Uterus (tissue), 2 donors: ENCODE results near the gene LIPA.

ENCODE experiments used
- POLR2A ChIP-seq, 2 donors: fragments of 450-650 bp; IDR thresholded peaks; one replicate each; pipeline ENCODE4 v1.6.1; 2016; ENCODE audit warnings: antibody characterized with exemption in 2 of 2, mild to moderate bottlenecking in 1 of 2, moderate library complexity in 1 of 2
- TF ChIP-seq, protein P1 (sequence below), 4 experiments: fragments of 200-600 bp in 2 of 4; fragments of 450-650 bp in 2 of 4; sonication (generic) in 2 of 4; IDR thresholded peaks; one replicate each; pipeline ENCODE4 v1.5.1; 2016 to 2019; ENCODE audit warnings: antibody characterized with exemption in 4 of 4, mild to moderate bottlenecking in 2 of 4, moderate library complexity in 1 of 4

DNA sequence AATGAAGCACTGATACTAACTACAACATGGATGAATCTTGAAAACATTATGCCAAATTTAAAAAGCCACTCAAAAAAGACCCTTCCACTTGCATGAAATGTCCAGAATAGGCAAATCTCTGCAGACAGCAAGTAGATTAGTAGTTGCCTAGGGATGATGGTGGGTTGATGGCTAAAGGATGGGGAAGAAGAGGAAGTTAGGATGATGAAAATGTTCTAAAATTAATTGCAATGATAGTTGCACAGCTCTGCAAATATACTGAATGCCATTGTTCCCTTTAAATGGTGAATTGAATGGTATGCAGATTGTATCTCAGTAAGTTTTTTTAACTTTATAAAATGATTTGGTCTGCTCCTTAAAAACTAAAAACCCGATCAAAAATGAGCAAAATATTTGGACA lies 7.3 kb upstream of the LIPA start:
- TF ChIP-seq, protein P1, sequence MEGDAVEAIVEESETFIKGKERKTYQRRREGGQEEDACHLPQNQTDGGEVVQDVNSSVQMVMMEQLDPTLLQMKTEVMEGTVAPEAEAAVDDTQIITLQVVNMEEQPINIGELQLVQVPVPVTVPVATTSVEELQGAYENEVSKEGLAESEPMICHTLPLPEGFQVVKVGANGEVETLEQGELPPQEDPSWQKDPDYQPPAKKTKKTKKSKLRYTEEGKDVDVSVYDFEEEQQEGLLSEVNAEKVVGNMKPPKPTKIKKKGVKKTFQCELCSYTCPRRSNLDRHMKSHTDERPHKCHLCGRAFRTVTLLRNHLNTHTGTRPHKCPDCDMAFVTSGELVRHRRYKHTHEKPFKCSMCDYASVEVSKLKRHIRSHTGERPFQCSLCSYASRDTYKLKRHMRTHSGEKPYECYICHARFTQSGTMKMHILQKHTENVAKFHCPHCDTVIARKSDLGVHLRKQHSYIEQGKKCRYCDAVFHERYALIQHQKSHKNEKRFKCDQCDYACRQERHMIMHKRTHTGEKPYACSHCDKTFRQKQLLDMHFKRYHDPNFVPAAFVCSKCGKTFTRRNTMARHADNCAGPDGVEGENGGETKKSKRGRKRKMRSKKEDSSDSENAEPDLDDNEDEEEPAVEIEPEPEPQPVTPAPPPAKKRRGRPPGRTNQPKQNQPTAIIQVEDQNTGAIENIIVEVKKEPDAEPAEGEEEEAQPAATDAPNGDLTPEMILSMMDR (IDR thresholded peaks at IDR 0.05), result no peak
- TF ChIP-seq POLR2A (IDR thresholded peaks at IDR 0.05), result no peak
